HG02763 (cell line): ENCODE measurements around the gene HPCAL4.

Experiments
- ATAC-seq: cut with Tn5 transposase; IDR thresholded peaks from one replicate; pipeline ENCODE4 v1.9.1; 2021; ENCODE audit warnings: mild to moderate bottlenecking, moderate library complexity; ENCODE audit not compliant: unreplicated experiment

The HPCAL4 gene

GRCh38 chr1:39631361-39632322 is 59.6 kb downstream of the HPCAL4 start:
- no peak for ATAC-seq

- no peak for ATAC-seq
Observed at GRCh38 chr1:39628807-39629350, 62.4 kb downstream of the HPCAL4 start.
